GM12878 (cell line): ENCODE results near the gene MAP3K21. TPM values are rescaled to one million over a fixed set of nuclear protein-coding genes. Genes with fewer than 3 reads are reported as not detected.

Experiments used
- ASH2L ChIP-seq: fragments of 300-600, 200-600 bp; sonication (generic); IDR thresholded peaks from 2 replicates; pipeline ENCODE4 v1.6.1; 2017; ENCODE audit warnings: low read depth, mild to moderate bottlenecking, borderline replicate concordance
- BACH1 ChIP-seq: fragments of 450-650 bp; IDR thresholded peaks from 2 replicates; pipeline ENCODE4 v1.6.1; 2017; ENCODE audit warnings: mild to moderate bottlenecking, borderline replicate concordance
- CHD2 ChIP-seq: IDR thresholded peaks from 2 replicates; pipeline ENCODE4 v1.6.1; 2011; ENCODE audit warnings: low read depth, low read length, improper control_type of control experiment, borderline replicate concordance
- CREM ChIP-seq: IDR thresholded peaks from 2 replicates; pipeline ENCODE4 v1.6.1; 2014; ENCODE audit warnings: antibody characterized with exemption, low read depth
- EED ChIP-seq: sonication (generic); IDR thresholded peaks from 2 replicates; pipeline ENCODE4 v1.6.1; 2016; ENCODE audit warnings: antibody characterized with exemption, low read depth
- FOXM1 ChIP-seq: IDR thresholded peaks from 2 replicates; pipeline ENCODE4 v1.6.1; 2012; ENCODE audit warnings: low read depth, mild to moderate bottlenecking, inconsistent platforms, low read length, moderate library complexity
- IRF3 ChIP-seq: fragments of 450-650 bp; IDR thresholded peaks from 2 replicates; pipeline ENCODE4 v1.6.1; 2014; ENCODE audit warnings: mild to moderate bottlenecking
- JUNB ChIP-seq: IDR thresholded peaks from 2 replicates; pipeline ENCODE4 v1.6.1; 2016; ENCODE audit warnings: antibody characterized with exemption, mild to moderate bottlenecking
- KAT2A ChIP-seq: conservative IDR thresholded peaks from 2 replicates; pipeline ENCODE4 v1.6.1; 2011; ENCODE audit warnings: low read depth, low read length; ENCODE audit not compliant: control insufficient read depth
- KDM1A ChIP-seq: fragments of 200-600 bp; sonication (generic); IDR thresholded peaks from 2 replicates; pipeline ENCODE4 v1.6.1; 2016; ENCODE audit warnings: borderline replicate concordance
- MEF2B ChIP-seq: fragments of 450-650 bp; IDR thresholded peaks from 2 replicates; pipeline ENCODE4 v1.6.1; 2018; ENCODE audit warnings: mild to moderate bottlenecking, moderate library complexity; ENCODE audit not compliant: partially characterized antibody, poor library complexity, severe bottlenecking
- MLLT1 ChIP-seq: fragments of 450-650 bp; IDR thresholded peaks from 2 replicates; pipeline ENCODE4 v1.6.1; 2016; ENCODE audit warnings: mild to moderate bottlenecking
- MYB ChIP-seq: fragments of 150-350 bp; IDR thresholded peaks from 2 replicates; pipeline ENCODE4 v1.6.1; 2014; ENCODE audit warnings: mild to moderate bottlenecking, low read depth, low read length, borderline replicate concordance
- NBN ChIP-seq: fragments of 450-650 bp; IDR thresholded peaks from 2 replicates; pipeline ENCODE4 v1.6.1; 2016
- NFIC ChIP-seq: IDR thresholded peaks from 2 replicates; pipeline ENCODE4 v1.6.1; 2012; ENCODE audit warnings: low read depth, mild to moderate bottlenecking, inconsistent platforms, low read length, moderate library complexity
- NRF1 ChIP-seq: conservative IDR thresholded peaks from 2 replicates; pipeline ENCODE4 v1.6.1; 2011; ENCODE audit warnings: mild to moderate bottlenecking, low read depth, low read length, improper control_type of control experiment
- TARDBP ChIP-seq: IDR thresholded peaks from 2 replicates; pipeline ENCODE4 v1.6.1; 2016; ENCODE audit warnings: borderline replicate concordance
- YY1 ChIP-seq: IDR thresholded peaks from 2 replicates; pipeline ENCODE4 v1.6.1; 2011; ENCODE audit warnings: low read depth, mild to moderate bottlenecking, low read length
- polyA plus RNA-seq, 11 experiments: library from polyadenylated mRNA; depleted of rRNA in 4 of 11; unstranded in 6 of 11; stranded (reverse) in 5 of 11; fragments of >200 nt; fragmentation: Nextera tagmentation in 4 of 11; fragmentation: Illumina TruSeq in 1 of 11; extraction: Ambion mirVana in 4 of 11; extraction: Trizol in 1 of 11; gene quantifications; 1 replicate in 1 of 11; 2 replicates in 10 of 11; pipeline versions ENCODE4 v1.2.1 to v1.2.3, GENCODE V29; 2011 to 2016; ENCODE audit warnings: inconsistent platforms in 2 of 11, missing spikeins in 2 of 11, low read depth in 1 of 11
- total RNA-seq, 4 experiments: library from RNA; depleted of rRNA in 3 of 4; stranded (reverse); fragments of >200 nt in 3 of 4; fragmentation: Illumina TruSeq in 1 of 4; extraction: Trizol in 1 of 4; gene quantifications; 2 replicates each; pipeline versions ENCODE4 v1.2.1 to v1.2.3, GENCODE V29; 2013 to 2021
- TF ChIP-seq, protein P1 (sequence below): fragments of 450-650 bp; IDR thresholded peaks from 2 replicates; pipeline ENCODE4 v1.6.1; 2017; ENCODE audit warnings: antibody characterized with exemption, mild to moderate bottlenecking, moderate library complexity

MAP3K21 gene
- total and polyA plus RNA-seq, 10 of the 15 experiments (the other 5 are each of a cell fraction or from before 2014, with no cell fraction given) = 0.02 to 0.21 (median 0.09) TPM; not detected in 1

DNA sequence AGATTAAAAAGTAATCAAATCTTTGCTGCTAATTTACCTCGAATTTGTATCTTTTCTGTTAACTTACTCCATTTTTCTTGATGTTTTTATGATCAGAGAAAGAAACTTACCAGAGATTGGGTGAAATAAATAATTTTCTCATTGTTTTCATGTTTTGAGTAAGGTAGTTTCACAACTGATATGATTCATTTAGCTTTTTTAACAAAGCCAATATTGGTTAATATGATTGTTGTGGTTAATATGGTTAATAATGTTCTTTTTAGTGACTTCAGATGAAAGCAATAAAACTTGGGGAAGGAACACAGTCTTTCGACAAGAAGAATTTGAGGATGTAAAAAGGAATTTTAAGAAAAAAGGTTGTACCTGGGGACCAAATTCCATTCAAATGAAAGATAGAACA is 48.1 kb downstream of the MAP3K21 start (continued):
- TF ChIP-seq MLLT1 (peak; percentile 66; the same call in 1 of the 2 replicates), NRF1 (no peak), NBN (no peak), MYB (no peak), ASH2L (no peak), MEF2B (peak; percentile 31), TARDBP (no peak), IRF3 (no peak), KAT2A (no peak), BACH1 (peak; percentile 32; the same call in 1 of the 2 replicates), CHD2 (no peak), YY1 (no peak), NFIC (peak; percentile 94; the same call in 1 of the 2 replicates), FOXM1 (peak; percentile 43; the same call in 1 of the 2 replicates), JUNB (peak; percentile 99), EED (no peak), CREM (peak; percentile 58), KDM1A (no peak)
- TF ChIP-seq, protein P1, sequence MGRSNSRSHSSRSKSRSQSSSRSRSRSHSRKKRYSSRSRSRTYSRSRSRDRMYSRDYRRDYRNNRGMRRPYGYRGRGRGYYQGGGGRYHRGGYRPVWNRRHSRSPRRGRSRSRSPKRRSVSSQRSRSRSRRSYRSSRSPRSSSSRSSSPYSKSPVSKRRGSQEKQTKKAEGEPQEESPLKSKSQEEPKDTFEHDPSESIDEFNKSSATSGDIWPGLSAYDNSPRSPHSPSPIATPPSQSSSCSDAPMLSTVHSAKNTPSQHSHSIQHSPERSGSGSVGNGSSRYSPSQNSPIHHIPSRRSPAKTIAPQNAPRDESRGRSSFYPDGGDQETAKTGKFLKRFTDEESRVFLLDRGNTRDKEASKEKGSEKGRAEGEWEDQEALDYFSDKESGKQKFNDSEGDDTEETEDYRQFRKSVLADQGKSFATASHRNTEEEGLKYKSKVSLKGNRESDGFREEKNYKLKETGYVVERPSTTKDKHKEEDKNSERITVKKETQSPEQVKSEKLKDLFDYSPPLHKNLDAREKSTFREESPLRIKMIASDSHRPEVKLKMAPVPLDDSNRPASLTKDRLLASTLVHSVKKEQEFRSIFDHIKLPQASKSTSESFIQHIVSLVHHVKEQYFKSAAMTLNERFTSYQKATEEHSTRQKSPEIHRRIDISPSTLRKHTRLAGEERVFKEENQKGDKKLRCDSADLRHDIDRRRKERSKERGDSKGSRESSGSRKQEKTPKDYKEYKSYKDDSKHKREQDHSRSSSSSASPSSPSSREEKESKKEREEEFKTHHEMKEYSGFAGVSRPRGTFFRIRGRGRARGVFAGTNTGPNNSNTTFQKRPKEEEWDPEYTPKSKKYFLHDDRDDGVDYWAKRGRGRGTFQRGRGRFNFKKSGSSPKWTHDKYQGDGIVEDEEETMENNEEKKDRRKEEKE = no peak
